Stimulated activated CD4-positive, alpha-beta T cell treated with anti-CD3 and anti-CD28 coated beads, Interleukin-4, amount 100 ng/mL, for 4 hours (primary cell): ENCODE data around the gene EPB42.
"Not testable (repeated sequence)": the region's sequence is repeated elsewhere in the genome, so short reads cannot be mapped to it uniquely, and the experiment has no call there.

Source experiments
- DNase-seq, 2 experiments: peaks; one replicate each; pipeline ENCODE4 v3.0.0-alpha.2; 2020

The EPB42 gene

GRCh38 chr15:43239732-43240491, 19.1 kb upstream of the EPB42 start:
- DNase-seq = no peak

- DNase-seq = no peak
Observed at GRCh38 chr15:43238671-43239131, 17.9 kb upstream of the EPB42 start.

GRCh38 chr15:43237842-43238470, 17.1 kb upstream of the EPB42 start:
- DNase-seq = no peak

- DNase-seq = no peak
Observed at GRCh38 chr15:43235536-43235935, 14.7 kb upstream of the EPB42 start.

GRCh38 chr15:43232289-43232874, 11.6 kb upstream of the EPB42 start:
- no peak for DNase-seq

- DNase-seq = no peak
Observed at GRCh38 chr15:43230640-43231115, 9.9 kb upstream of the EPB42 start.

GRCh38 chr15:43229977-43230376, 9.2 kb upstream of the EPB42 start:
- no peak for DNase-seq

- DNase-seq = no peak
Observed at GRCh38 chr15:43226436-43227305, 5.9 kb upstream of the EPB42 start.

GRCh38 chr15:43225950-43226255, 5.1 kb upstream of the EPB42 start:
- not testable (repeated sequence) for DNase-seq

- DNase-seq = peak; percentile 18 to 19
Observed at GRCh38 chr15:43225201-43225949, 4.6 kb upstream of the EPB42 start.

- no peak for DNase-seq
Observed at GRCh38 chr15:43221422-43221821, 604 bp upstream of the EPB42 start.

GRCh38 chr15:43219929-43220928, 589 bp downstream of the EPB42 start:
- no peak for DNase-seq

GRCh38 chr15:43218908-43219706, 1.7 kb downstream of the EPB42 start:
- DNase-seq = no peak

- no peak for DNase-seq
Observed at GRCh38 chr15:43215961-43216360, 4.9 kb downstream of the EPB42 start.

- DNase-seq = no peak
Observed at GRCh38 chr15:43214592-43215295, 6.1 kb downstream of the EPB42 start.

GRCh38 chr15:43214169-43214568, 6.6 kb downstream of the EPB42 start:
- DNase-seq = no peak

- DNase-seq = no peak
Observed at GRCh38 chr15:43213466-43213865, 7.4 kb downstream of the EPB42 start.

- DNase-seq = no peak
Observed at GRCh38 chr15:43212951-43213350, 7.9 kb downstream of the EPB42 start.

- no peak for DNase-seq
Observed at GRCh38 chr15:43212299-43212698, 8.5 kb downstream of the EPB42 start.
